Natural killer cell treated with Interleukin-12 subunit alpha and Interleukin-12 subunit beta and Interleukin-15 and Interleukin-18, amount 100 ng/mL, for 72 hours (primary cell): ENCODE results near the gene SPNS2. TPM values are rescaled to one million over a fixed set of nuclear protein-coding genes. Genes with fewer than 3 reads are reported as not detected.

Source experiments
- ATAC-seq, 2 donors: fragments of 150-1000 bp; cut with Tn5 transposase in 1 of 2; sonication (Bioruptor Pico), chemical (Tn5 transposase) in 1 of 2; 2 replicates each; pipeline ENCODE4 v1.10.0; 2021
- DNase-seq: peaks from one replicate; pipeline ENCODE4 v3.0.0; 2022; ENCODE audit warnings: low spot score
- H3K27ac Mint-ChIP-seq, 2 donors: 1 replicate in 1 of 2; 2 replicates in 1 of 2; pipeline ENCODE4 v1.8.0; 2022; ENCODE audit warnings: mixed read lengths in 2 of 2, mild to moderate bottlenecking in 1 of 2, moderate library complexity in 1 of 2
- H3K27me3 Mint-ChIP-seq, 2 donors: 1 replicate in 1 of 2; 2 replicates in 1 of 2; pipeline ENCODE4 v1.8.0; 2022; ENCODE audit warnings: mixed read lengths in 2 of 2
- H3K36me3 Mint-ChIP-seq: one replicate; pipeline ENCODE4 v1.8.0; 2022; ENCODE audit warnings: mixed read lengths
- H3K4me1 Mint-ChIP-seq, 2 donors: 1 replicate in 1 of 2; 2 replicates in 1 of 2; pipeline ENCODE4 v1.8.0; 2022; ENCODE audit warnings: low read depth in 2 of 2, mixed read lengths in 2 of 2, mild to moderate bottlenecking in 1 of 2
- H3K4me3 Mint-ChIP-seq: one replicate; pipeline ENCODE4 v1.8.0; 2022; ENCODE audit warnings: mixed read lengths
- H3K9me3 Mint-ChIP-seq: 2 replicates; pipeline ENCODE4 v1.8.0; 2022; ENCODE audit warnings: mixed read lengths
- total RNA-seq, 2 donors: library from RNA; stranded (reverse); gene quantifications; one replicate each; pipeline ENCODE4 v1.2.3, GENCODE V29; 2022

SPNS2 gene
- total RNA-seq, 2 donors from 2014 or later = not detected

DNA sequence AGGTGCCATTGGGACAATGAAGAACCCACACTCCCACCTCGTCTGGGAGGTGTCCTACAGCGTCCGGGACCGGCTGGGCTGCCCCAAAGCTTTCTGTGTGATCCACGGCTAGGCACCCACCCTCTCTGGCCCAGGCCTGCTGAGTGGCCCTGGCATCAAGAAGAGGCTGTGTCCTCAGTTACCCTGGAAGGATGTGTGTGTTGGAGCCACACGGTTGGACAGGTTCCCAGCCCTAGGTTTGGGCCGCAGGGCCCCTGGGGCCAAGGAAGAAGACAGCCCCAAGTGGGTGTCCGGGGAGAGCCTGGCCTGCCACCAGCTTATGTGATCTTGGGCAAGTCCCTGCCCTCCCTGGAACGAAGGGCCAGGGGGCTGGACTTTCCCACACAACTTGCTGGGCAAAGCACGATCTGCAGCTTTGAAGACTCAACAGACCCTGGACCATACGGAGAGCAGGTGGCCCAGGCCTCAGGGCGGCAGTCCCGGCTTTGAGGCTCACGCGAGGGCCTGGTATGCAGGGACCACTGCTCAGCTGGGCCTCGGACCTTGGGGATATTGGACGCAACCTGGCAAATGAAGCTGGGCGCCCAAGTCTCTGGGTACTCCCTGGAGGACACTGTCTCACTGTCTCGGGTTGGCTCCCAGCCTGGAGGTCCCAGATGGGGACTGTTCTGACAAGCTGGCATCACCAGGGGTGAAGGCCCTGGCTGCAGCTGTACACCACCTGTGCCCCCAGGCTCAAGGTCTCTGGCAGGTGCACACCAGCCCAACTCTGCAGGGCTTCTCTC, 39.0 kb downstream of the SPNS2 start:
- Mint-ChIP-seq H3K9me3 (no peaks in the 10 kb centered on the region), H3K4me1 (peaks cover 0 to 4% of the 10 kb centered on the region in 2 donors), H3K4me3 (no peak overlapping the region), H3K27ac (no peak overlapping the region), H3K27me3 (no peaks in the 10 kb centered on the region), H3K36me3 (peaks cover 6% of the 10 kb centered on the region)
- ATAC-seq = no peak
- DNase-seq = no peak

DNA sequence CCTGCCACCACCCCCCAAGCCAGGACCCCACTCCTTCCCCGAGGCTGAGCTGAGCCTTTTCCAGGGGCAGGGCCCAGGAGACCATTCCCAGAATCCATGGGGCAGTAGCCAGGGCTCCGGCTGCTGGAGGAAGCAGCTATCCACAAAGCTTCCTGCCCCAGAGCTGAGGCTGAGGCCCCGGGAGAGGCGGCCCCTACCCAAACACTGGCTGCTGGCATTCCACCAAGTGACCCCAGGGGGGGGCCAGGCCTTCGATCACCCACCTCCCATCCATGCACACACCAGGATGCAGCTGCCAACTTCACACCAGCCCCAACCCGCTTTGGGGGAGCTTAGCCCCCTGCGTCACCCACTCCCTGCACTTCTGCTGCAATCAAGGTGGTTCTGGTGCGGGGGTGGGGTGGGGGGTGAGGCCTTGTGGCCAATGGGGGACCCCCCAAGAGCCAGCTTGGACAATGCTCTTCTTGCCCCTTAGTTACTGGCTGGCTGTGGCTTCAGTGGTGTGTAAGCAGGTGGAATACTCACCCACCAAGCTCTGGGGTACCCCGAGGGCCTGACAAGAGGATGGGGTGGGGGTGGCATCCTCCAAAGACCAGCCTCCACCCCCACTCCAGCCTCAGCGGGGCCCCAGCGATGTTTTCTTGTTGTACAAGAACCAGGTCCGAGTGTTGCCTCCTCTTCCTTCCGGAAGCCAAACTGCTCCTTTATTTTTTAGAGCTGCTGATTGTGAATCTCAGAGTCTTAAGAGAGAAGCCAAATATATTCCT, 39.7 kb downstream of the SPNS2 start:
- DNase-seq = no peak
- Mint-ChIP-seq H3K4me1 (peaks cover 0 to 1% of the 10 kb centered on the region in 2 donors), H3K4me3 (no peak overlapping the region), H3K27me3 (no peaks in the 10 kb centered on the region), H3K9me3 (no peaks in the 10 kb centered on the region), H3K36me3 (peaks cover 6% of the 10 kb centered on the region), H3K27ac (no peak overlapping the region)
- no peak for ATAC-seq

DNA sequence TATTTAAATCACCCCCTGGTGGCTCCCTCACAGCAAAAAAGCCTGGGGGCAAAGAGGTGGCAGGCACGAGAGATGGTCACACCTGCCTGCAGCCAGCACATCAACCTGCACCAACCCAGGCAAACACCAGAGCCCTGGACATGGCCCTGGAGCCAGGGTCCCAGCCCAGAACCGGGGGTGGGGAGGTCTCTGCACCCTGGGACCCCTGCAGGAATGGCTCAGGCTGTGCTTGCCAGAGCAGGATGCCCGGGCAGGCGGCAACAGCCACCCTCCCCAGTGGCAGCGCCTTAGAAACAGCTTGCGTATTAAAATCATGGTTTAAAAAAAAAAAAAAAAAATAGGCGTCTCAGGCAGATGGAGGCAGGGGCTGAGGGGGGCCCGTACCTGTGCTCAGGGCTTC, 40.3 kb downstream of the SPNS2 start:
- DNase-seq = no peak
- H3K27ac Mint-ChIP-seq = no peak overlapping the region
- H3K27me3 Mint-ChIP-seq = no peaks in the 10 kb centered on the region
- no peaks in the 10 kb centered on the region for H3K9me3 Mint-ChIP-seq
- H3K4me1 Mint-ChIP-seq = no peaks in the 10 kb centered on the region
- no peak overlapping the region for H3K4me3 Mint-ChIP-seq
- peaks cover 6% of the 10 kb centered on the region for H3K36me3 Mint-ChIP-seq
- ATAC-seq = no peak

DNA sequence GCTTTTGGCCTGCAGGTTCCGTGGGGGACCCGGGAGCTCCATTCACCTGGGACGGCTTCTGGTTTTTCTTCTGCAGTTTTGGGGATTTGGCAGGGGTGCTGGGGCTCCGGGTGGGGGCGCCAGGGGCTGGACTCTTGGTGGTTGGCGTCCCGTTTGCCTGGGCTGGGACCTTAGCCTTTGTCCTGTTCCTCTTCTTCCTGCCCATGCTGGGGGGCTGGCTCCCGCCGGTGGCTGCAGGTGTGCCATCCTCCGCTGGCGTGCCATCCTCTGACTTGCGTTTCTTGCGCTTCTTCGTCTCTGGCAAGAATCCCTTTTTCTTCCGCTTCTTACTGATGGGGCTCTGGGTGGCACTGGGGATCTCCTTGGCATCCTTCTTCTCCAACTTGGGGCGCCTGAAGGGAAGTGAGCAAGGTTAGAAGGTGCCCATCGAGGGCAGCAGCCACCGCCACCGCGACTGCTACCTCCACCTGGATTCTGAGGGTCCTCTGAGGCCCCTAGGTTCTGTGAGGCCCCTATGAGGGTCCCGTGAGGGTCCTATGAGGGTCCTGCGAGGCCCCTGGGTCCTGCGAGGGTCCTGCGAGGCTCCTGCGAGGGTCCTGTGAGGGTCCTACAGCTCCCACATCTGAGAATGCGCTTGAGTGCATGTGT, 41.0 kb downstream of the SPNS2 start:
- Mint-ChIP-seq H3K9me3 (no peaks in the 10 kb centered on the region), H3K36me3 (peaks cover 6% of the 10 kb centered on the region), H3K4me1 (no peaks in the 10 kb centered on the region), H3K4me3 (no peak overlapping the region), H3K27me3 (no peaks in the 10 kb centered on the region), H3K27ac (no peak overlapping the region)
- DNase-seq (no peak), ATAC-seq (no peak)

DNA sequence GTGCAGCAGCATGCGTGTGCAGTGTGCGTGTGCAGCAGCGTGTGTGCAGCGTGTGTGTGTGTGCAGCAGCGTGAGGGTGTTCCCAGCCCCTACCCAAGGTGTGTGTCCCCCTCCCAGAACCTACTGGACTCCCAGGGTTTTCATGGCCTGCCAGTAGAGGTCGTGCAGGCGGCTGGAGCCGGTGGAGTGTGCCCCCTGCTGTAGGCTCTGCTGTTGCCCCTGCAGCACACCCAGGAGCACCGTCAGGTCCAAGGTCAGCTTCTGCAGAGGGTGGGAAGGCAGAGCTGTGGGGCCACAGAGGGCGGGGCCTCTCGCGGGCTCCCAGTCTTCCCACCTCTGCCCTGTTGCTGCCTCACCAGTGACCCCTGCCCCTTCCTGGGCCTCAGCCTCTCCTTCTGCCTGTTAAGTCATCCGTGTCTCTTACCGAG, 41.6 kb downstream of the SPNS2 start:
- Mint-ChIP-seq H3K9me3 (no peaks in the 10 kb centered on the region), H3K27ac (no peak overlapping the region), H3K4me1 (no peaks in the 10 kb centered on the region), H3K4me3 (no peak overlapping the region), H3K27me3 (no peaks in the 10 kb centered on the region), H3K36me3 (peaks cover 6% of the 10 kb centered on the region)
- ATAC-seq (no peak), DNase-seq (no peak)

DNA sequence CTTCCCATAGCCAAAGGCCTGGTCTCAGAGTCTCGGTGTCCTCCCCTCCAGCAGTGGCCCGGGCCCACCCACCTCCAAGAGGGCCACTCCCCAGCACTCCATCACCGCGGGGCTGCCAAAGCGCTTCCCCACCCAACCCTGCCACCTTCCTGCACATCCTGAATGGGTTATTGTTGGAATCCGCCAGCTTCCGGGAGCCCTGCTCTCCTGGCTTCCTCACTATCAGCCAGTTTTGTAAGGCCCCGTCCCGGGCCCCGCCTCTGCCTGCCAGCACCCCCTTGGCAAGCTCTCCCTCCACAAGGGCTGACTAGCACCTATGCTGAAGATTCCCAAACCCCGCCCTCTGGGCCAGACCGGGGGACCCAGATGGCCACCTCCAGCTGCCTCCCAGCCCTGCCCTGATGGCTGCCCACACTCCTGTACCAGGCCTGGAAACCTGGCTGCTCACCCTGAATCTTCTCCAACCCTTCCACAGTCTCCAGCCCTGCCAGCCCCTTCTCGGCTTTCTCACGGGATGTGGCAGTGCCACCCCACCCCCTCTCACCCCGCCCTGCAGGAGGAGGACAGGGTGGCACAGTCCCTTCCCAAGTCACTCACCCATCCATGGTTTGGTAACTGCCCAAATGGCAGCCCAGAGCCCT, 42.1 kb downstream of the SPNS2 start:
- Mint-ChIP-seq H3K4me1 (no peaks in the 10 kb centered on the region), H3K4me3 (no peak overlapping the region), H3K27ac (no peak overlapping the region), H3K27me3 (no peaks in the 10 kb centered on the region), H3K9me3 (no peaks in the 10 kb centered on the region), H3K36me3 (peaks cover 6% of the 10 kb centered on the region)
- no peak for ATAC-seq
- DNase-seq = no peak

DNA sequence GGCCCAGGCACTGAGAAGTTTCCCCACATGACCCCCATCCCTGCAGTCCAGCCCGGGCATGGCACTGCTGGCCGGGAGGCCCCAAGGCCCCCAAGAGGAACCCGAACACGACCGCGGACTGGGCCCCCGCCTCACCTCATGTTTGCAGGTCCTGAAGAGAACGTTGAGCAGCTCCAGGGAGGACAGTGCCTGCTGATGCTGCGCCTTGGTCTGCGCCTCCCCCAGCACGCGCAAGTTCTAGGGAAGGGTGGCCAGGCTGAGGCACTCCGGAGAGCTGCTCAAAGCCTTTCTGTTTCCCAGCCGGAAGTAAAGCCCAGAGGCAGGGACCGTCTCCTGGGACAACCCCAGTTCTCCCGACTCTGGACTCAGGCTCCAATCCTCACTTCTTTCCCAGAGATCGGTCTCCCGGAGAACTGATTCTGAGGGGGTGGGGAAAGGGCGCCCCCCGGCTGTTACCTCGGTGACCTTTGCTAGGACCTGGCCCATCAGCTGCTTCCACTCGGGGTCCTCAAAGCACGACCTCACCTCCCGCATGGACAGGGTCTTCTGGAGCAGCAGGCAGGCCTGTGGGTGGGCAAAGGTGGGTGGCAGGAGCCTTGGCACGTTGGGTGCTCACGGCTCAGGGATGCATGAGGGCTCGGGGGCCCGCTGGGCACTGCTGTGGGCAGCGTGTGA, 42.8 kb downstream of the SPNS2 start:
- Mint-ChIP-seq H3K9me3 (no peaks in the 10 kb centered on the region), H3K4me3 (no peak overlapping the region), H3K36me3 (peaks cover 6% of the 10 kb centered on the region), H3K27me3 (no peaks in the 10 kb centered on the region), H3K4me1 (no peaks in the 10 kb centered on the region), H3K27ac (no peak overlapping the region)
- ATAC-seq (no peak), DNase-seq (no peak)

DNA sequence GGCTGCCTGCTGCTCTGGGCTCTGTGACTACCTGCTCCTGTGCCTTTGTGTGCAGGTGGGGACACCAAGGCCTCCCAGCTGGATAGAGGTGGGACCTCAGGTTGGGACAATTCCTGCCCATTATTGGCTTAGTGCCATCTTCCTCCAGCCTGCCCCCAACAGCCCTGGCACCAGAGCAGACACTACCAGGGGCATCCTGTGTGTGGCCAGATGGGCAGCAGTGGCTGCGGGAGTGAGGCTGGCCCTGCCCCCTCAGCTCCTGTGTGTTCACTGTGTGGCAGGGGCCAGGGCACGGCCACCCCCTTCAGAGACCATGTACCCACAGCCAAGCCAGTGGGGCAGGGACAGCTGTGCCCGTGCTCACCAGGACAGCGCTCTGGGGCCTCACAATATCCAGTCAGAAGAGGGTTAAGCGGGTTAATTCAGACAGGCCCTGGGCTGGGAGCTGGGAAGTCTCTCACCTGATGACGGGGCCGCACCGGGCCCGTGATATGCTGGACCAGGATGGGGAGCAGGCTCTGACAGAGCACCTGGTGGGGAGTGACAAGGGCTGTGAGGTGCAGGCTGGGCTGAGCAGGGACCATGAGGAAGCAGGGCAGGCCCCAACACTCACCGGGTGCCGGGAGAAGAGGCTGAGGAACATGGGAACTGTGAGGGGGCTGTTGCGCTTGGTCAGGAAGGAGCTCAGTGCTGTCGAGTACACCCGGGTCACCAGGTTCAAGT, 43.5 kb downstream of the SPNS2 start:
- no peak overlapping the region for H3K27ac Mint-ChIP-seq
- ATAC-seq (no peak), DNase-seq (no peak)
- no peak overlapping the region for H3K4me3 Mint-ChIP-seq
- no peaks in the 10 kb centered on the region for H3K27me3 Mint-ChIP-seq
- H3K36me3 Mint-ChIP-seq = peaks cover 6% of the 10 kb centered on the region
- no peaks in the 10 kb centered on the region for H3K4me1 Mint-ChIP-seq
- H3K9me3 Mint-ChIP-seq = no peaks in the 10 kb centered on the region

DNA sequence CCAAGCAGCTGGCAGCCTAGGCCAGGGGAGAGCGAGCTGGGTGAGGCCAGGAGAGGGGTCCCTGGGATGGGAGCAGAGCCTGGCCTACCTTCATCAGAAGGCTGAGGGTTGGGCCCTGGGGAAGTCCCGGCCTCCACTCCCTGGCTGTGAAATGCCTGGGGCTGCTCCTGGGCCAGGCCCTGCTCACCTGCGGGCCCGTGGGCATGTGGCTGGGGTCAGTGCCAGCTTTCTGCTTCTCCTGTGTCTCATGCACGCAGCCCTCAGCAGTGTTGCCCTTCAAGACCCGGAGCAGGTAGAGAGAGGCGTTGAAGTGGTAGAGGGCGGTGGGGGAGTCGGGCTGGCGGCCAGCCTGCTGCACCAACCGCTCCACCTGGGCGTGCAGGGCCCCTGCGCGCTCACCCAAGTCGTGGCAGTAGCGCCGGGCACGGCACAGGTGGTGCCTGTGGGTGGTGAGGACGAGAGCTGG, 44.1 kb downstream of the SPNS2 start:
- H3K9me3 Mint-ChIP-seq = no peaks in the 10 kb centered on the region
- no peak for DNase-seq
- H3K27ac Mint-ChIP-seq = no peak overlapping the region
- no peak overlapping the region for H3K4me3 Mint-ChIP-seq
- peaks cover 6% of the 10 kb centered on the region for H3K36me3 Mint-ChIP-seq
- H3K4me1 Mint-ChIP-seq = no peaks in the 10 kb centered on the region
- no peaks in the 10 kb centered on the region for H3K27me3 Mint-ChIP-seq
- ATAC-seq = no peak

DNA sequence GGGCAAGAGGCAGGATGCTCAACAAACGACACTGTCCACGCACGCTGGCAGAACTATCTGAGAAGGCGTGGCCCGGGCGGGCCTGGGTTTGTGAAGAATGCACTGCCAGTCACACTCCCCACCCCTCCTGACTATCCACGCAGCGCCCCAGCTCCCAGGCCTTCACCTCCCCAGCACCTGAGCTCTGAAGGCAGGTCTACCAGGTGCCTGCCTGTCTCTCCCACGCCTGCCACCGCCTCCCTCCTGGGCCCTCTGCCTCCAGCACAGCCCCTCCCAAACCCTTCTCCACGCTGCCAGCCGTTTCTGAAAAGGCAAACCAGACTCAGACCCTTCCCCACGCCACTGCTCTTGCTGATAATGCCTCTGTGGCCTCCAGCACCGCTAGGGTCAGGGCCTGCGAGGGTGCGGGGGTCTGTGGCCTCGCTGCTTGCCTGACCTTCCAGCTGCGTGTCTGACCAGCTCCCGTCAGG, 44.9 kb downstream of the SPNS2 start:
- Mint-ChIP-seq H3K4me1 (no peaks in the 10 kb centered on the region), H3K36me3 (peaks cover 6% of the 10 kb centered on the region), H3K9me3 (no peaks in the 10 kb centered on the region), H3K27me3 (no peaks in the 10 kb centered on the region), H3K27ac (no peak overlapping the region), H3K4me3 (no peak overlapping the region)
- DNase-seq = no peak
- ATAC-seq = no peak

DNA sequence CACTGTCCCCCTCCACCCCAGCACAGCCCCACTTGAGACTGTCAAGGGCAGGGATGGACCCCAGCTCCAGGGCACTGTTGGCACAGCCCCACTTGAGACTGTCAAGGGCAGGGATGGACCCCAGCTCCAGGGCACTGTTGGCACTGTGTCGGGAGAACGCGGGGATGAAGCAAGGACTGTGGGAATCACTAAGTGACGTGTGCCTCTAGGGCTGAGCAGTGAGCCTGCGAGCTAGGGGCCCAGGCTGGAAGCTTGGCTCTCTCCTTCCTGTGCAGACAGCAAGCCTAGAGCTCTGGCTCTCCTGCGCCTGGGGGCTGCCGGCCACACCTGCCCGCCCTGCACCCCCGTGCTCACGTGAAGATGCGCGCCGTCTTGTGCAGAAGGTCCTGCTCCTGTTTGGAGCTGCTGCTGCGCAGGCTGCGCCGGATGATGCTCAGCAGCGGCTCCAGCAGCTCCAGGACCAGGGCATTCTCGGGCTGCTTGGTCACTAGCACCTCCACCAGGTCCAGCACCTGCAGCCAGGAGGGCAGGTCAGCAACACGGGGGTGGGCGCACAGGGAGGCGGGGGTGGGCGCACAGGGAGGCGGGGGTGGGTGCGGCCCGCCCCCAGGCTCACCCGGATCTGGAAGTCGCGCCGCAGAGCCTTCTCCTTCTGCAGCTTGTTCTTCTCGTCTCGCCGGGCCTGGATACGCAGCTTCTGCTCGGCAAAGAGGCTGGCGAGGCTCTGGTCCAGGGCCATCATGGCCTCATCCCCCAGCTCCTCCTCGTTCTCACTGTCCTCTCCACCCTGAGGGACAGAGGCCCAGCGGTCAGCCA, 45.7 kb downstream of the SPNS2 start:
- Mint-ChIP-seq H3K4me1 (no peaks in the 10 kb centered on the region), H3K27ac (no peak overlapping the region), H3K4me3 (no peak overlapping the region), H3K9me3 (no peaks in the 10 kb centered on the region), H3K36me3 (peaks cover 6% of the 10 kb centered on the region), H3K27me3 (no peaks in the 10 kb centered on the region)
- no peak for ATAC-seq
- DNase-seq = no peak

DNA sequence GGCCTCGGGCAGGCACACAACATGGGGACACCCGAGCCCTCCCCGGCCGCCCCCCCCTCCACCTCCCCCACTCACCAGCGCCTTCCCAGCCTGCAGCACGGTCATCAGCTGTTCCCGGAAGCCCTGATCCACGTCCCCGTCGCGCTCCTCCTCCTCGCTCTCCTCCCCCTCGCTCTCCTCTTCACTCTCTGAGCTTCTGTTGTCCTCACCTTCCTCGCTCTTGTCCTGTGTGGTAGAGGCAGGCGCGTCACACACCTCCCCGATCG, 46.2 kb downstream of the SPNS2 start:
- Mint-ChIP-seq H3K36me3 (peaks cover 1% of the 10 kb centered on the region), H3K9me3 (no peaks in the 10 kb centered on the region), H3K4me3 (no peak overlapping the region), H3K27ac (no peak overlapping the region), H3K4me1 (no peaks in the 10 kb centered on the region), H3K27me3 (no peaks in the 10 kb centered on the region)
- DNase-seq (no peak), ATAC-seq (no peak)
